ENCODE data around the gene GNA14. TPM values are rescaled to one million over a fixed set of nuclear protein-coding genes. Genes with fewer than 3 reads are reported as not detected.
"Not testable (repeated sequence)": the region's sequence is repeated elsewhere in the genome, so short reads cannot be mapped to it uniquely, and the experiment has no call there.

GNA14 gene
- polyA plus RNA-seq, 10 donors: 2.7 to 6.2 (median 3.8) TPM

DNA sequence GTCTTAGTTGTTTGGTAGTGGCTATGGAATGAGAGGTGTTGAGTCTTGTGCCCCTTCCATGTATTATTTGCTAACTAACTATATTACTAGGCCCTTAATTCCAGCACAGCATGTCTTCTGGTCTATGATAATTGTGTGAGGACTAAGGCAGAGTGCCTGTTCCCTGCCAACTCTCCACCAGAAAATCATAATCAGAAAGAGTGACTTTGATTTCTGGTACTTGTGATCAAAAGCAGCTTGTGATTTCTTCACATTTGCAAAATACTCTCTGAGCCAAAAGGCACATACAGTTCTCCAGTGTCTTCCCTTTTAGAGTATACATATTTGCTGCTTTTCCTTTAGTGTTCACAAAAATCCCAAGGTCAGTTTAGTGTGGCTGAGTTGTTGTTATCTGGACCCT, 229.9 kb downstream of the GNA14 start:
- no peak for DNase-seq

GRCh38 chr9:77417566-77417965, 230.6 kb downstream of the GNA14 start:
- no peak for DNase-seq

GRCh38 chr9:77408521-77408920, 239.6 kb downstream of the GNA14 start:
- DNase-seq: not testable (repeated sequence)

GRCh38 chr9:77403239-77403638, 244.9 kb downstream of the GNA14 start:
- DNase-seq: no peak

DNA sequence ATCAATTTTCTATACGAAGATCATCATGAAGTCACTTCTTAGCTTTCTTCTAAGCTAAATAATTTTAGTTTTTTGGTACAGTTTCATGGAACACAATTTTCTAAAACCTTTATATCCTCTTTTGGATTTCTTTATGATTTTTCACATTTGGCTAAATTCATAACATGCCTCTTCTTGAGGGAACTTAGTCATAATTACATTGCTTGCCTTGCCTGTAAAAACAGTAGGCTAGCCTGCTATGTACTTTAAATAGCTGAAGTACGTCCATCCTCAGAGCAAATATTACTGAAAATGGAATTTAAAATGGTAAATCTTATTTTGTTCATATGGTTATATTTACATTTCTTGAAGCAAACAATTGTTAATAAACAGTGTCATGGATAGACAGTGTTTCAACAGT, 245.8 kb downstream of the GNA14 start:
- DNase-seq: no peak

GRCh38 chr9:77399964-77400363, 248.2 kb downstream of the GNA14 start:
- DNase-seq: no peak

GRCh38 chr9:77398581-77398980, 249.5 kb downstream of the GNA14 start:
- DNase-seq: not testable (repeated sequence)

- no peak for DNase-seq
These were observed 255.8 kb downstream of the GNA14 start for GRCh38 chr9:77392328-77392727.

DNA sequence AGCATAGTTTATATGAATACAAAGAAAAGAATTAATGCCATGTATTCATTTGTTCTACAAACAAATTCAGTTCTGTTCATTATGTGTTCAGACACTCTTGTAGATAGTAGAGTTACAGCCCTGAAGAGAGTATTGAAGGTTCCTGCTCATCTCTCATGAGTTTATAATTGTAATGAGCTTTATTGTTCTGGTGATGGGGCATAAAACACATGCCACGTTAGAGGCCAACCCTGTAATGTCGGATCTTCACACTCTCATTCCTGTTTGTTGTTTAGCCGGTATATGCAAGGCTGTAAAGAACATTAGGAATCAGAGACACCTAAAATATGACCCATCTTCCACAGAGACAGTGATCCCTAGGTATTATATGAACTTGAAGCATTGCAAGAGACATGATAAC, 256.3 kb downstream of the GNA14 start:
- no peak for DNase-seq

DNA sequence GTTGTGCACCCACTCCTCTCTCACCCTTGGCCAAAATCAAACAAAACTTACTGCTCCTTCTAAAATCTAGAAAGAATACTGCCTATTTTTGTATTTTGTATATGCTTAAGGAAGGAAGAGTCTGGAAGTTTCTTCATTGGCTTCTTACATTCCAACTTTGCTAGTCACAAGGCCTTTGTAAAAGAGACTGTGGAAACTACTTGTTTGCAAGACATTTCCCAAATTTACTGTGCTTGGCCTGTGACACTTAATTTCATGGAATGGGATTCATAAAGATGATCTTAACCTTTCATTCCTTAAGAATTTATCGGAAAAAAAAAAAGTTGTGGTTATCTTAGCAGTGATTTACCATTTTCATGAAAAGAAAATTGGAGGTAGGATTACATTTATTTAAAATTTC, 261.9 kb downstream of the GNA14 start:
- DNase-seq: peak in 1 of 3 donors; percentile 23

DNA sequence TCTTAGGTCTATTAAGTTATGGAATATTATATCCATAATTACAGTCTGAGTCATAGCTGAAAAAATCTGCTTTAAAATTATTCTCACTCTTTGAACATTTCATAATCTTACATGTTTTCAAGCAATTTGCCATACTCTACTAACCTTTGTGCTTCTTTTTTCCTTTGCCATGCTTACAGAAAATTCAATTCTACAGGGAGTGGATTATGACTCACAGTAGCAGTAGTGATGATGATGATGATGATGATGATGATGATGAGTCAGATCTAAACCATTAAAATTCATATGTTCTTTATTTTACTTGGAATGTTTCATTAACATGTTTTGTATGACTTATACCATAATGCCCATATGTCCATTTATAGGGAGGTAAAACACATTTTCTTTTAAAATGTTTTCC, 263.7 kb downstream of the GNA14 start:
- DNase-seq: peak in 1 of 3 donors; percentile 49

GRCh38 chr9:77375956-77376532, 272.1 kb downstream of the GNA14 start:
- DNase-seq: no peak

DNA sequence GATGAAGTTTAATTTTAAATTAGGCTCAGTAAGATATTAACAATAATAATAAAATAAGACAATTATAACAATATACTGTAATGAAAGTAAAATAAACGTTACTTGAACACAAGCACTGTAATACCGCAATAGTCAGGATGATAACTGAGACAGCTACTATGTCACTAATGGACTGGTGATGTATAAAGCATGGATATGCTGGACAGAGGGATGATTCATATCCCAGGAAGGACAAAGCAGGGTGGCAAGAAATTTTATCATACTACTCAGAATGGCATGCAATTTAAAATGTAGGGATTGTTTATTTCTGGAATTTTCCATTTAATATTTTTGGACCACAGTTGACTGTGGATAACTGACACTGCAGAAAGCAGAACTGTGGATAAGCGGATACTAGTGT, 273.9 kb downstream of the GNA14 start:
- no peak for DNase-seq

Measured in muscle of back (tissue), 11 donors.